HG03378 (cell line): Measurements from ENCODE around the gene VPS8.
A peak's percentile ranks its signal among the peaks of the same experiment; 100 is the strongest.

Source experiments
- ATAC-seq: cut with Tn5 transposase; IDR thresholded peaks from one replicate; pipeline ENCODE4 v1.9.1; 2021; ENCODE audit warnings: mild to moderate bottlenecking, moderate library complexity; ENCODE audit not compliant: unreplicated experiment

Gene VPS8, protein sequence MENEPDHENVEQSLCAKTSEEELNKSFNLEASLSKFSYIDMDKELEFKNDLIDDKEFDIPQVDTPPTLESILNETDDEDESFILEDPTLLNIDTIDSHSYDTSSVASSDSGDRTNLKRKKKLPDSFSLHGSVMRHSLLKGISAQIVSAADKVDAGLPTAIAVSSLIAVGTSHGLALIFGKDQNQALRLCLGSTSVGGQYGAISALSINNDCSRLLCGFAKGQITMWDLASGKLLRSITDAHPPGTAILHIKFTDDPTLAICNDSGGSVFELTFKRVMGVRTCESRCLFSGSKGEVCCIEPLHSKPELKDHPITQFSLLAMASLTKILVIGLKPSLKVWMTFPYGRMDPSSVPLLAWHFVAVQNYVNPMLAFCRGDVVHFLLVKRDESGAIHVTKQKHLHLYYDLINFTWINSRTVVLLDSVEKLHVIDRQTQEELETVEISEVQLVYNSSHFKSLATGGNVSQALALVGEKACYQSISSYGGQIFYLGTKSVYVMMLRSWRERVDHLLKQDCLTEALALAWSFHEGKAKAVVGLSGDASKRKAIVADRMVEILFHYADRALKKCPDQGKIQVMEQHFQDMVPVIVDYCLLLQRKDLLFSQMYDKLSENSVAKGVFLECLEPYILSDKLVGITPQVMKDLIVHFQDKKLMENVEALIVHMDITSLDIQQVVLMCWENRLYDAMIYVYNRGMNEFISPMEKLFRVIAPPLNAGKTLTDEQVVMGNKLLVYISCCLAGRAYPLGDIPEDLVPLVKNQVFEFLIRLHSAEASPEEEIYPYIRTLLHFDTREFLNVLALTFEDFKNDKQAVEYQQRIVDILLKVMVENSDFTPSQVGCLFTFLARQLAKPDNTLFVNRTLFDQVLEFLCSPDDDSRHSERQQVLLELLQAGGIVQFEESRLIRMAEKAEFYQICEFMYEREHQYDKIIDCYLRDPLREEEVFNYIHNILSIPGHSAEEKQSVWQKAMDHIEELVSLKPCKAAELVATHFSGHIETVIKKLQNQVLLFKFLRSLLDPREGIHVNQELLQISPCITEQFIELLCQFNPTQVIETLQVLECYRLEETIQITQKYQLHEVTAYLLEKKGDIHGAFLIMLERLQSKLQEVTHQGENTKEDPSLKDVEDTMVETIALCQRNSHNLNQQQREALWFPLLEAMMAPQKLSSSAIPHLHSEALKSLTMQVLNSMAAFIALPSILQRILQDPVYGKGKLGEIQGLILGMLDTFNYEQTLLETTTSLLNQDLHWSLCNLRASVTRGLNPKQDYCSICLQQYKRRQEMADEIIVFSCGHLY (N-terminal part only)

DNA sequence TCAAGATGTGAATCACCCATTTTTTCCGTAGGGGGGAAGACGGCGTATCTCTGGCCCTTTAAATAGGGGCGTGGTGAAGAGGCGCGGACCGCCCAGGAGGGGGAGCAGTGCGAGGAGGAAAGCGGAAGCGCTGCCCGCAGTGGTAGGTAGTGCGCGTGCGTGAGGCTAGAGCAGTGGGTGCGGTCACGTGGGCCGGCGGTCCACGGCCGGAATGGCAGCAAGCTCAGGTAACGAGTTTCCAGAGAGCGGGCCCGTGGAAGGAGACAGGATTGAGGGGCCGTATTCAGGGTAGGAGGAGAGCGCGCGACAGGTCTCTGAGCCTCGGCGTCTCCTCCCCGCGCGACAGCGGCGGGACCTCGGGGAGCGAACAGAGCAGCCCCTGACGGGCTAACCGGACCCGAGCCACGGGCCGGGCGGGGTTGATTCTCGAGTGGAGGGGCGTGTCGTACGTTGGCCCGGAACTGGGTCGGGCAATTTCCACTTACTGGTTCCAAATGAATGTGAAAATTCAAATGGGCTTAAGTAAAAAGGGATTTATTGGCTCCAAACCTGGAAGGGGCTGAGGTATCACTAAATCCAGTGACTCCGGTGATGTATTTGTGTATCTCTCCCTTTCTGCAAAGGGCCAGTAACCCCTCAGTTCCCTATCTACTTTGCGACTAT is at the start of gene VPS8:
Gene VPS8 (plus strand): TSS at position 168 of the 663 bp plus-strand sequence. CDS start 12,467 bp downstream, outside the sequence.
- peak; percentile 76 for ATAC-seq

- ATAC-seq = no peak
These were observed 47.8 kb upstream of the VPS8 start for GRCh38 chr3:184764191-184764590.

- no peak for ATAC-seq
These were observed 46.8 kb upstream of the VPS8 start for GRCh38 chr3:184765047-184765729.

DNA sequence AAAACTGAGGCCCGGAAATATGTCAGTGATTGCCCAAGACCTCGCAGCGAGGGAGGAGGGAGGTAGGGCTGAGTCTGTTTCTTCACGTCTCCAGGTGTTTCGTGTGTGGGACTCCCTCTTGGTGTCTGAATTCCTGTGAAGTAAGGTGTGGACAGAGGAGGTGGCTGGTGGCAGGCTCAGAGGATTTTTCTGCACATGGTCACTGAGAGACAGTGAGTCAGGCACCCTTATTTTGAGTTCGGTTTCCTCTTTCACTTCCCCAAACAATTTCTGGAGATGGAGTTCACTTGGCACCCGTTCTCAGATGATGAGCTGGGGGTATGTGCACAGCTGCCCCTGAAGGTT is 46.3 kb upstream of the VPS8 start:
- ATAC-seq = peak; percentile 59

DNA sequence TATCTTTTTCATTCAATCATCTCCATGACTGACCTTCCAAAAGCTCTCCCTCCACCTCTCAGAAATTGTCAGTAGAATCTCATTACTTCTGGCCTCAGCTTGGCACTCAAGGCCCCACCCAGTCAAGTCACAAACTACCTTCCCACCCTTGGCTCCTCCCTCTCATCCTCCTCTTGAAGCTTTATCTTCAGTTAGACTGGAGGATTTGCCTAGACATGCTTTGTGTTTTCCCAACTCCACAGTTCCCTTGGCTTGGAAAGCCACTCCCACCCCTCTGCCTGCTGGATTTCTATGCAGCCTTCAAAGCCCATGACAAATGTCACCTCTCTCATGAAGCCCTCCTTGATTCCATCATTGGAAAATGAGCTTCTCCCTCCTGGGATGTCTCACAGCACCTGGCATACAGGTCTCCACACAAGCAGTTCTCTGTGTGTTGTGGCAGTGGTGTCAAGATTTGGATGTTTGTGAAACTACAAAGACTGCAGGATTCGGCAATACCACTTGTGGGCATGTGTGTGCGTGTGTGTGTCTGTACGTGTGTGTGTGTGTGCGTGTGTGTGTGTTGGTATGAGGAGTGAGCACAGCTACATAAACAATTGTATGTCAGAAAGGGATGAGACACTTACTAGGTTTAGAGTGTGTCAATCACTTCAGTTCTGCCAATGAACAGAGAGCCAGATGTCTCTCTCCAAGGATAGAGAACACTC is 45.3 kb upstream of the VPS8 start:
- ATAC-seq = no peak

DNA sequence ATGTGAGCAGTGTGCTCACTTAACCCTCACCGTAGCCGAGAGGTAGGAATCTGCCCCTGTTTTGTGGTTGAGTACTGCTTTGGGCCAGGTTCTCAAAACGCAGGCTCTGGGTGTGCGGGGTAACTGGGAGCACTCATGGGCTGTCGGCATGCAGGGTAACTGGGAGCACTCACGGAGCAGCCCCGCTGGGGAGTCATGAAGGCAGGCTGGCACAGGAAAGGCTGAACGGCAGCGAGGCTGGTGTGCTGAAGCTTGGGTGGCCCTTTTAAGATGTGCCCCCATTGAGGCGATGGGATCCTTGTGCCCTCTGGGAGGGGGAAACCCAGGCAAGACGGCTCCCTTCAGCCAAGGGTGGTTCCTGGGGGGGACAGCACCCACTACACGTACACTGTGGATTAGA is 44.6 kb upstream of the VPS8 start:
- ATAC-seq = no peak

DNA sequence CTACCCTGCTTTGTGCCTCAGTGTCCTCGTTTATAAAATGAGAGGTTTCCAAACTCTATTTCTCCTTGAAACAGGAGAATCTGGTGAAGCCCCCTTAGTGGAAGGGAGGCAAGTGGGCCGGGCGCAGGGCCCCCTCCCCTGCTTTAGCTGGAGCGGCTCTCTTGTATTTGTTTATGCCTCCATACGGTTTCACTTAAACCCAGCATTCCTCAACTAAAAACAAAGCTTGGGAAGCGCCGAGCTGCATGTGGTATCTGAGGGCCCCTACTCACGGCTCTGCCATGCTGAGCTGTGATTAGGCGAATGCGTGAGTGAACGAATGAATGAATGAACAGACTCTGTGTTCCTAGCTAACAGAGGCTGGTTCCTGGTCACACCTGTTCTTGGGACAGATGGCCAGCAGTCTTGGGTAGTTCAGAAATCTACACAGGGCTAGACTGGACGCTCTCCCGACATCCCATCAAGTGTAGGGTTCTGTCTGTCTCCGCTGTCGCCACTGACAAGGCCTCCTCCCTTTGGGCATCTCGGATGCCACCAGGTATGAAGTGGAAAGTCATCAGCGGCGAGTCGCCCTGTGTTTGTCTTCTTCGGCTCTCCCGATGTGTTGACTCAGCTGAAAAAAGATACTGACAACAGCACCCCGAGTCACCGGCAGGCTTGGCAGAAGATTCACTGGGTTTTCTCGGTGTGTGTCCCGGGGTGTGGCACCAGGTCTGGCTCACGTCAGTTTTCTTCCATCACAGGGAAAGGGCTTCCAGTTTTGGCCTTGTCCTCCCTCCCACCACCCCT is 42.4 kb upstream of the VPS8 start:
- no peak for ATAC-seq

GRCh38 chr3:184770541-184770940 is 41.4 kb upstream of the VPS8 start:
- ATAC-seq = no peak

- ATAC-seq = no peak
These were observed 40.5 kb upstream of the VPS8 start for GRCh38 chr3:184771301-184772127.

DNA sequence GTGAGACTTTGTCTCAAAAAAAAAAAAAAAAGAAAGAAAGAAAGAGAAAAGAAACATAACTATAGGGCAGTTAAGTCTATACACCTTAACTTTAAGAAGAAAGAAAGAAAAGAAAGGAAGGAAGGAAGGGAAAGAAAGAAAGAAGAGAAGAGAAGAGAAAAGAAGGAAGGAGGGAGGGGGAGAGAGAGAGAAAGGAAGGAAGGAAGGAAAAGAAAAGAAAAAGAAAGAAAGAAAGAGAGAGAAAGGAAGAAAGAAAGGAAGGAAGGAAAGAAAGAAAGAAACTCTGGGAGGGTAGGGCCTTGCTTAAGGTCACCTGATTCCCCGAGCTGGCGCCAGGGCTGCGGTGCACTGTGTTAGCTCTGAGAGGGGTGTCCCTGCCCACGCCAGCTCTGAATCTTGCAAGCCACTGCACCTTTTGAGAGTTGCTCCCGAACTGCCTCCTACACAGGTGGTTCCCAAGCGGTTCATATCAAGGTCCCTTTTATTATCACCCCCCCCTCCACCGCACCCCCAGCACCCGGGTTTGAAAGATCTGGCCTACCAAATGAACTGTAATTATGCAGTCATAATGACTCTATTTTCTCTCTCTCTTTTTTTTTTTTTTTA is 39.2 kb upstream of the VPS8 start:
- ATAC-seq = no peak

GRCh38 chr3:184773283-184774186 is 38.4 kb upstream of the VPS8 start:
- no peak for ATAC-seq

DNA sequence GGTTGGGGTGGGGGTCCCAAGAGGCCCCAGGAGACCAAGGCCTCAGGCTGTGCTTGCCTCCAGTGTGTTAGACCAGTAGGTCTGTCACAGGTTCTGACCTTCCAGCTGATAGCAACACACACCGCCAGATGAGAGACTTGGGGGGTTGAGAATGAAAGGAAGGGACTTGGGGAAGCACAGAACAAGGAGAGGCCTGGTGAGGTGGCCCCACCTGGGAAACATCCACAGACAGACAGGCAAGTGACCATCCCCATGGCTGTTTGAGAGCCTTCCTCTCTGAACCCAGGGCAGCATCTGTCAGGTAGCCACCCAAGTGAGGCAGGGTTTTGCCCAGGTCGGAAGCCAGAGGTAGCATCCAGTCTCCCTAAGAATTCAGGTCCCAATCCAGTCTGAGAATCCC is 35.0 kb upstream of the VPS8 start:
- no peak for ATAC-seq

GRCh38 chr3:184777566-184778356 is 34.2 kb upstream of the VPS8 start:
- ATAC-seq = peak; percentile 71

DNA sequence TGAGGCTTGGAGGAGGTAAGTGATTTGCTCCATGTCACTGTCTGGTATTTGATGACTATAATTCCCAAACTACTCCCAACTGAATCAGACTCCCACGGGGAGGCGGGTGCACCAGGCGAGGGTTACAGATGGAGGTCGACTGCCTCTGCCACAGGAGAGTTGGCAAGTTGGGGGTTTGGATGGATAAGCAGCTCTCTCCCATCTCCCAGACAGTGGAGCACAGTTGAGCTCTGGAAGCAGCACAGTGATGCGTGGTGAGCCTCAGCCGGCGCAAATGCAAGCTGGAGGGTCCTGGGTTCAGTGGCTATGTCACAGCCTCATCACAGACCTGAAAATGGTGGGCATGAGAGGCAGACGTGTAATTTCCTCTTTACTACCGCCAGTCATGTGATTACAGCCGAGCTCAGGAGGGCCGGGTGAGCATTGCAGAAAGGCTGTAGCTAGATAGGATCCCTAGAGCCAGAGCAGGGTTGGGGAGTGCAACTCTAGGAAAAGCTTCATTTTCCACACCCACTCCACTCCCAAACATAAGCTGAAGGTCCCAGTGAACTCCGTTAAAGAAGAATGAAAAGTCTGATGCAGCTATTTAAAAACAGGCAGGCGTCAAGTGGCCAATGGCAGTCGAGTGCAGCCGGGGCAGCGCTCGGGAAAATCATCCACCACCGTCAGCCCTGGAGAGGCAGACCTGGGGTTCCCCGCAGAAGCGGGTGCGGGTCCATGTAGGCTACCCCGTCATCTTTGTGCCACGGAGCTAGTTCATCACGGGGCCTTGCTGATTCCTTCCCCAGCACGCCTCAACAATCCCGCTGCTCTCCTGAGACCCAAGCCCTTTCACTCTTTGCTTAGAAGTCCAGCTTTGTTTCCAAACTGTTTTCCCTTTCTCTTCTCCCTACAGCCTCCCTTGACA is 33.3 kb upstream of the VPS8 start:
- no peak for ATAC-seq
